Measurements from ENCODE around the gene OMP.
A peak's percentile ranks its signal among the peaks of the same experiment; 100 is the strongest.

OMP gene

GRCh38 chr11:77141034-77141433 lies 38.4 kb downstream of the OMP start:
- no peaks in the 10 kb centered on the region for H3K36me3 ChIP-seq (ENCODE audit: control insufficient read depth in 2 of 2, insufficient read depth in 1 of 2, low read length in 2 of 2)
- no peak overlapping the region for H3K27ac ChIP-seq (ENCODE audit: extremely low read depth, low read depth, low read length)
- H3K4me1 ChIP-seq (ENCODE audit: control insufficient read depth, insufficient read depth, low read length): no peaks in the 10 kb centered on the region
- POLR2A ChIA-PET: no interaction called here
- CTCF ChIA-PET: interaction anchor here (0.8 to 2.4 kb wide), 4 partner anchors 14 to 407 kb away, joined by 4 to 13 read pairs (median 8); partner anchors contain the start of gene MYO7A
- H3K9me3 ChIP-seq (ENCODE audit: control insufficient read depth, insufficient read depth, low read depth, low read length): no peaks in the 10 kb centered on the region
- H3K4me3 ChIP-seq (ENCODE audit: low read depth, low read length): no peak overlapping the region
- no peak for TF ChIP-seq INSM2 (tag by site-specific recombination; IDR thresholded peaks at IDR 0.05)
- no peak for TF ChIP-seq GLI2 (tag by site-specific recombination; IDR thresholded peaks at IDR 0.05; ENCODE audit: borderline replicate concordance, low read depth)
- TF ChIP-seq ZNF624 (tag by site-specific recombination; IDR thresholded peaks at IDR 0.05): no peak
- no peak for TF ChIP-seq ZNF155 (tag by site-specific recombination; IDR thresholded peaks at IDR 0.05)
- peak; percentile 90 for TF ChIP-seq PRDM10 (tag by site-specific recombination; IDR thresholded peaks at IDR 0.05)
- no peak for TF ChIP-seq ZSCAN4 (tag by site-specific recombination; IDR thresholded peaks at IDR 0.05)
- TF ChIP-seq ZNF785 (tag by site-specific recombination; IDR thresholded peaks at IDR 0.05): no peak
- no peak for TF ChIP-seq ZSCAN30 (tag by site-specific recombination; IDR thresholded peaks at IDR 0.05)
- TF ChIP-seq ZNF629 (tag by site-specific recombination; IDR thresholded peaks at IDR 0.05): peak; percentile 58
- TF ChIP-seq ZNF398 (tag by site-specific recombination; IDR thresholded peaks at IDR 0.05): no peak
- TF ChIP-seq ZNF19 (tag by site-specific recombination; IDR thresholded peaks at IDR 0.05; ENCODE audit: low read depth): no peak
- no peak for TF ChIP-seq GFI1B (tag by site-specific recombination; IDR thresholded peaks at IDR 0.05)

GRCh38 chr11:77141475-77141874 lies 38.8 kb downstream of the OMP start:
- TF ChIP-seq ZNF169 (tag by site-specific recombination; IDR thresholded peaks at IDR 0.05) (no peak), ZNF623 (tag by site-specific recombination; IDR thresholded peaks at IDR 0.05) (peak; percentile 89)
- H3K4me1 ChIP-seq (ENCODE audit: control insufficient read depth, insufficient read depth, low read length): no peaks in the 10 kb centered on the region
- POLR2A ChIA-PET: no interaction called here
- CTCF ChIA-PET: interaction anchor here (0.8 to 2.3 kb wide), 2 partner anchors 14 to 261 kb away, joined by 4 to 13 read pairs; partner anchors contain the start of gene MYO7A
- no peak overlapping the region for H3K4me3 ChIP-seq (ENCODE audit: low read depth, low read length)
- no peaks in the 10 kb centered on the region for H3K9me3 ChIP-seq (ENCODE audit: control insufficient read depth, insufficient read depth, low read depth, low read length)
- H3K36me3 ChIP-seq (ENCODE audit: control insufficient read depth in 2 of 2, insufficient read depth in 1 of 2, low read length in 2 of 2): no peaks in the 10 kb centered on the region
- H3K27ac ChIP-seq (ENCODE audit: extremely low read depth, low read depth, low read length): no peak overlapping the region
